ENCODE results near the gene RHBDL3. TPM values are rescaled to one million over a fixed set of nuclear protein-coding genes. Genes with fewer than 3 reads are reported as not detected.

RHBDL3 gene
- total and polyA plus RNA-seq, 4 donors: 0.02 to 0.17 (median 0.05) TPM; not detected in 1

DNA sequence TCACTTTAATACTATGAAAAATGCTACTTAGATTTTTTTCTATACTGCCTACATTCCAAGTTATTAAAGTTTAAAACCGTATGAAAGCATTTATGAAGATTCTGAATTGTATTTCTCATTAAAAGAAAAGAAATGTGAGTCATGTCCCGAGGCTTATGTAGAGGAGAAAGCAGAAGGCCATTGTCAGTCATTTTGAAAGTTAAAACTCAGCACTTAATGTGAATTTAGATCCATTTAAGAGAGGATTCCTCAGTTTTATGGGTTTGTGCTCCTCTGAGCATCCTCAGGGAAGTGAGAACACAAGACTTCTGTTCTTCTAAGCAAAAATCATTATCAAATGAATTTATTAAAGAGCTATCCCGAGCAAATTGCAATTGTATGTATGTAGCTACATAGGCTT, 64.5 kb downstream of the RHBDL3 start:
- no peak overlapping the region for H3K4me3 ChIP-seq (ENCODE audit: low read depth in 1 of 3, low read length in 3 of 3)
- peaks cover 0 to 5% (median 0%) of the 10 kb centered on the region in 4 donors for H3K4me1 ChIP-seq (ENCODE audit: control insufficient read depth in 4 of 4, insufficient read depth in 4 of 4, low read length in 3 of 4)
- no peak overlapping the region for H3K9ac ChIP-seq (ENCODE audit: low read depth in 1 of 2, low read length in 2 of 2)
- TF ChIP-seq, protein P1, sequence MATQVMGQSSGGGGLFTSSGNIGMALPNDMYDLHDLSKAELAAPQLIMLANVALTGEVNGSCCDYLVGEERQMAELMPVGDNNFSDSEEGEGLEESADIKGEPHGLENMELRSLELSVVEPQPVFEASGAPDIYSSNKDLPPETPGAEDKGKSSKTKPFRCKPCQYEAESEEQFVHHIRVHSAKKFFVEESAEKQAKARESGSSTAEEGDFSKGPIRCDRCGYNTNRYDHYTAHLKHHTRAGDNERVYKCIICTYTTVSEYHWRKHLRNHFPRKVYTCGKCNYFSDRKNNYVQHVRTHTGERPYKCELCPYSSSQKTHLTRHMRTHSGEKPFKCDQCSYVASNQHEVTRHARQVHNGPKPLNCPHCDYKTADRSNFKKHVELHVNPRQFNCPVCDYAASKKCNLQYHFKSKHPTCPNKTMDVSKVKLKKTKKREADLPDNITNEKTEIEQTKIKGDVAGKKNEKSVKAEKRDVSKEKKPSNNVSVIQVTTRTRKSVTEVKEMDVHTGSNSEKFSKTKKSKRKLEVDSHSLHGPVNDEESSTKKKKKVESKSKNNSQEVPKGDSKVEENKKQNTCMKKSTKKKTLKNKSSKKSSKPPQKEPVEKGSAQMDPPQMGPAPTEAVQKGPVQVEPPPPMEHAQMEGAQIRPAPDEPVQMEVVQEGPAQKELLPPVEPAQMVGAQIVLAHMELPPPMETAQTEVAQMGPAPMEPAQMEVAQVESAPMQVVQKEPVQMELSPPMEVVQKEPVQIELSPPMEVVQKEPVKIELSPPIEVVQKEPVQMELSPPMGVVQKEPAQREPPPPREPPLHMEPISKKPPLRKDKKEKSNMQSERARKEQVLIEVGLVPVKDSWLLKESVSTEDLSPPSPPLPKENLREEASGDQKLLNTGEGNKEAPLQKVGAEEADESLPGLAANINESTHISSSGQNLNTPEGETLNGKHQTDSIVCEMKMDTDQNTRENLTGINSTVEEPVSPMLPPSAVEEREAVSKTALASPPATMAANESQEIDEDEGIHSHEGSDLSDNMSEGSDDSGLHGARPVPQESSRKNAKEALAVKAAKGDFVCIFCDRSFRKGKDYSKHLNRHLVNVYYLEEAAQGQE (IDR thresholded peaks at IDR 0.05): no peak
- TF ChIP-seq FOXA1 (IDR thresholded peaks at IDR 0.05): no peak
- no peak for TF ChIP-seq SP1 (IDR thresholded peaks at IDR 0.05)
- peaks cover 1 to 10% (median 8%) of the 10 kb centered on the region in 4 donors for H3K36me3 ChIP-seq (ENCODE audit: control insufficient read depth in 4 of 4, insufficient read depth in 3 of 4, low read depth in 1 of 4, low read length in 3 of 4)
- no peaks in the 10 kb centered on the region for H3K27me3 ChIP-seq (ENCODE audit: control insufficient read depth in 4 of 4, insufficient read depth in 4 of 4, low read length in 3 of 4)
- 86% methylated on average over 3 of the region's 3 CpGs for WGBS
- no peaks in the 10 kb centered on the region for H3K9me3 ChIP-seq (ENCODE audit: control insufficient read depth in 4 of 4, low read length in 3 of 4)
- DNase-seq (ENCODE audit: low spot score): no peak
- no peak overlapping the region for H3K27ac ChIP-seq (ENCODE audit: low read depth in 1 of 2, low read length in 2 of 2)

DNA sequence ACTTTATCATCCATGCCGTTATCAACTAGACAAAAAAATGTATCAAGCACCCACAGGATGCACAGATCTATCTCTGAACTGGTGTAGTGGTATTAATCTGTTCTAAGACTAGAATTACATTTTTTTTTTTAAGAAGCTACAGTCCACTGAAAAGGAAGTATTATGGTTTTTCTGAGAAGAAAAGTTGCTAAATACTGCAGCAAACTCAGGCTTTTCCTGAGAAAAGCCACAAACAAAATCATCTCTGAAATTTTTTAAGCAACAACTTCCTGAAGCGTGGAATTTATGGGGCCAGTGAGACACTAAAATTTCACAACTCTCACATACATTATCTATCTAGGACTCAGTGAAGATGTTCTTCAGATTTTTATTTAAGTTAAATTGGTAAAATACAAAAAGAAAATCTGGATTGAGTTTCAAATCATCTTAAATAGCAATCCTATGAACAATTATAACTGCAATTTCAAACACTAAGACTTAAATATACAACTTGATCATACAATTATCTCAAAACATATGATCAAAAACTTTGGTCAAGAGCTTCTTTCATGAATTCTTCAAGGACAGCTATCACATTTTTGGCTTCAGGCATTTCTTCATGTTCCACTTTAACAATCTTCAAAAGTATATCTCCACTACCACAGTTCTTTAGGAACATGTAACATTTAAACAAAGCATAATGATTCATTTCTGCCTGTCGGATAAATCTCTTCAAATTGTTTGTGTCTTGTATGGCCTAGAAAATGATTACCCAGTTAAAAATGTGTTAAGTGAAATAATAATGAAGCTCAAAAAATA, 65.8 kb downstream of the RHBDL3 start:
- H3K36me3 ChIP-seq (ENCODE audit: control insufficient read depth in 4 of 4, insufficient read depth in 3 of 4, low read depth in 1 of 4, low read length in 3 of 4): peaks cover 3 to 18% (median 11%) of the 10 kb centered on the region in 4 donors
- WGBS: 86% methylated on average over 3 of the region's 3 CpGs
- TF ChIP-seq HNF4G (IDR thresholded peaks at IDR 0.05) (no peak), RXRA (IDR thresholded peaks at IDR 0.05) (no peak), RAD21 (IDR thresholded peaks at IDR 0.05) (no peak), HNF4A (conservative IDR thresholded peaks at IDR 0.05) (no peak), GABPA (IDR thresholded peaks at IDR 0.05 in 1 of 2, conservative IDR thresholded peaks at IDR 0.05 in 1 of 2) (no peak)

DNA sequence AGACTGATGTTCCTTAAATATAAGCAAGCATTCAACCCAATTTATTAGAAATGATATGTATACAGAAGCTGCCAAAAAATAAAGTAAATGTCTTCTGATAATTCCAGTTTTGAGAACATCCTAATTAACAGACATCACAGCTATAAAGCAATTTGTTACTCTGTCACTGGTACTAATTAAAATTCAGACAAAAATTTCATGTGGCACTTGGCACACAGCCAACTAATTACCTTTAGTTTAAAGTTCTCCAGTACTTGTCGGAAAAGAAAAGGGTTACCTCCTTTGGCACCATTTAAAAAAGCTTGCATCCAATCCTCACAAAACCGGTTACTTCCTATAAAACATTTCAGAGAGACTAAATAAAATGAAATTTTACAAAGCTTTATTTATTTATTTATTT, 67.6 kb downstream of the RHBDL3 start:
- Histone ChIP-seq H3K9ac (ENCODE audit: low read depth in 1 of 2, low read length in 2 of 2) (no peak overlapping the region), H3K9me3 (ENCODE audit: control insufficient read depth in 4 of 4, low read length in 3 of 4) (no peaks in the 10 kb centered on the region), H3K36me3 (ENCODE audit: control insufficient read depth in 4 of 4, insufficient read depth in 3 of 4, low read depth in 1 of 4, low read length in 3 of 4) (peaks cover 7 to 28% (median 18%) of the 10 kb centered on the region in 4 donors), H3K27me3 (ENCODE audit: control insufficient read depth in 4 of 4, insufficient read depth in 4 of 4, low read length in 3 of 4) (no peaks in the 10 kb centered on the region), H3K27ac (ENCODE audit: low read depth in 1 of 2, low read length in 2 of 2) (no peak overlapping the region), H3K4me1 (ENCODE audit: control insufficient read depth in 4 of 4, insufficient read depth in 4 of 4, low read length in 3 of 4) (no peaks in the 10 kb centered on the region), H3K4me3 (ENCODE audit: low read depth in 1 of 3, low read length in 3 of 3) (no peak overlapping the region)
- no peak for DNase-seq (ENCODE audit: low spot score)
- WGBS: 93% methylated on average over 2 of the region's 2 CpGs
- TF ChIP-seq TAF1 (conservative IDR thresholded peaks at IDR 0.05) (no peak), YY1 (IDR thresholded peaks at IDR 0.05) (no peak), NR2F2 (IDR thresholded peaks at IDR 0.05) (no peak), RXRA (IDR thresholded peaks at IDR 0.05) (no peak), HNF4G (IDR thresholded peaks at IDR 0.05) (no peak), FOXA1 (IDR thresholded peaks at IDR 0.05) (no peak), SP1 (IDR thresholded peaks at IDR 0.05) (no peak), RAD21 (IDR thresholded peaks at IDR 0.05) (no peak), HNF4A (conservative IDR thresholded peaks at IDR 0.05) (no peak)
- TF ChIP-seq, protein P2, sequence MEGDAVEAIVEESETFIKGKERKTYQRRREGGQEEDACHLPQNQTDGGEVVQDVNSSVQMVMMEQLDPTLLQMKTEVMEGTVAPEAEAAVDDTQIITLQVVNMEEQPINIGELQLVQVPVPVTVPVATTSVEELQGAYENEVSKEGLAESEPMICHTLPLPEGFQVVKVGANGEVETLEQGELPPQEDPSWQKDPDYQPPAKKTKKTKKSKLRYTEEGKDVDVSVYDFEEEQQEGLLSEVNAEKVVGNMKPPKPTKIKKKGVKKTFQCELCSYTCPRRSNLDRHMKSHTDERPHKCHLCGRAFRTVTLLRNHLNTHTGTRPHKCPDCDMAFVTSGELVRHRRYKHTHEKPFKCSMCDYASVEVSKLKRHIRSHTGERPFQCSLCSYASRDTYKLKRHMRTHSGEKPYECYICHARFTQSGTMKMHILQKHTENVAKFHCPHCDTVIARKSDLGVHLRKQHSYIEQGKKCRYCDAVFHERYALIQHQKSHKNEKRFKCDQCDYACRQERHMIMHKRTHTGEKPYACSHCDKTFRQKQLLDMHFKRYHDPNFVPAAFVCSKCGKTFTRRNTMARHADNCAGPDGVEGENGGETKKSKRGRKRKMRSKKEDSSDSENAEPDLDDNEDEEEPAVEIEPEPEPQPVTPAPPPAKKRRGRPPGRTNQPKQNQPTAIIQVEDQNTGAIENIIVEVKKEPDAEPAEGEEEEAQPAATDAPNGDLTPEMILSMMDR (IDR thresholded peaks at IDR 0.05; ENCODE audit: low read depth, low read length, missing input control): no peak
- TF ChIP-seq, protein P3, sequence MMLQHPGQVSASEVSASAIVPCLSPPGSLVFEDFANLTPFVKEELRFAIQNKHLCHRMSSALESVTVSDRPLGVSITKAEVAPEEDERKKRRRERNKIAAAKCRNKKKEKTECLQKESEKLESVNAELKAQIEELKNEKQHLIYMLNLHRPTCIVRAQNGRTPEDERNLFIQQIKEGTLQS (IDR thresholded peaks at IDR 0.05): no peak
- TF ChIP-seq, protein P4, sequence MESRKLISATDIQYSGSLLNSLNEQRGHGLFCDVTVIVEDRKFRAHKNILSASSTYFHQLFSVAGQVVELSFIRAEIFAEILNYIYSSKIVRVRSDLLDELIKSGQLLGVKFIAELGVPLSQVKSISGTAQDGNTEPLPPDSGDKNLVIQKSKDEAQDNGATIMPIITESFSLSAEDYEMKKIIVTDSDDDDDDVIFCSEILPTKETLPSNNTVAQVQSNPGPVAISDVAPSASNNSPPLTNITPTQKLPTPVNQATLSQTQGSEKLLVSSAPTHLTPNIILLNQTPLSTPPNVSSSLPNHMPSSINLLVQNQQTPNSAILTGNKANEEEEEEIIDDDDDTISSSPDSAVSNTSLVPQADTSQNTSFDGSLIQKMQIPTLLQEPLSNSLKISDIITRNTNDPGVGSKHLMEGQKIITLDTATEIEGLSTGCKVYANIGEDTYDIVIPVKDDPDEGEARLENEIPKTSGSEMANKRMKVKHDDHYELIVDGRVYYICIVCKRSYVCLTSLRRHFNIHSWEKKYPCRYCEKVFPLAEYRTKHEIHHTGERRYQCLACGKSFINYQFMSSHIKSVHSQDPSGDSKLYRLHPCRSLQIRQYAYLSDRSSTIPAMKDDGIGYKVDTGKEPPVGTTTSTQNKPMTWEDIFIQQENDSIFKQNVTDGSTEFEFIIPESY (IDR thresholded peaks at IDR 0.05): no peak
- TF ChIP-seq, protein P1 (IDR thresholded peaks at IDR 0.05): no peak

More for the DNA sequence above, 65.8 kb downstream of the RHBDL3 start:
- Histone ChIP-seq H3K27ac (ENCODE audit: low read depth in 1 of 2, low read length in 2 of 2) (no peak overlapping the region), H3K27me3 (ENCODE audit: control insufficient read depth in 4 of 4, insufficient read depth in 4 of 4, low read length in 3 of 4) (no peaks in the 10 kb centered on the region), H3K9me3 (ENCODE audit: control insufficient read depth in 4 of 4, low read length in 3 of 4) (no peaks in the 10 kb centered on the region), H3K9ac (ENCODE audit: low read depth in 1 of 2, low read length in 2 of 2) (no peak overlapping the region), H3K4me1 (ENCODE audit: control insufficient read depth in 4 of 4, insufficient read depth in 4 of 4, low read length in 3 of 4) (peaks cover 0 to 5% (median 0%) of the 10 kb centered on the region in 4 donors), H3K4me3 (ENCODE audit: low read depth in 1 of 3, low read length in 3 of 3) (no peak overlapping the region)
- no peak for DNase-seq (ENCODE audit: low spot score)
